Thyroid gland (tissue), 4 donors: ENCODE measurements around the gene DVL3. TPM values are rescaled to one million over a fixed set of nuclear protein-coding genes. Genes with fewer than 3 reads are reported as not detected.

Experiments used
- DNase-seq, 2 donors: peaks; one replicate each; pipeline ENCODE4 v3.0.0-alpha.2; 2019
- H3K27ac ChIP-seq, 3 donors: fragments of 200-600 bp; sonication (generic); 1 replicate in 2 of 3; 2 replicates in 1 of 3; pipeline ENCODE4 v1.5.1; 2016 to 2019; ENCODE audit warnings: mild to moderate bottlenecking in 1 of 3, moderate library complexity in 1 of 3
- H3K27me3 ChIP-seq: fragments of 200-600 bp; sonication (generic); one replicate; pipeline ENCODE4 v1.5.1; 2019
- H3K36me3 ChIP-seq, 2 donors: fragments of 200-600 bp; sonication (generic); one replicate each; pipeline ENCODE4 v1.5.1; 2016 to 2019
- H3K4me1 ChIP-seq, 2 donors: fragments of 200-600 bp; sonication (generic); one replicate each; pipeline ENCODE4 v1.5.1; 2017 to 2019
- H3K4me3 ChIP-seq, 3 donors: fragments of 200-600 bp; sonication (generic); replicated peaks in 1 of 3; 1 replicate in 2 of 3; 2 replicates in 1 of 3; pipeline ENCODE4 v1.5.1; 2016; ENCODE audit warnings: mild to moderate bottlenecking in 1 of 3
- H3K9me3 ChIP-seq: fragments of 200-600 bp; sonication (generic); one replicate; pipeline ENCODE4 v1.5.1; 2017
- CTCF ChIP-seq, 6 experiments: fragments of 200-600 bp in 3 of 6; fragments of 450-650 bp in 3 of 6; sonication (generic) in 3 of 6; IDR thresholded peaks; one replicate each; pipeline ENCODE4 v1.5.1; 2016 to 2019; ENCODE audit warnings: antibody characterized with exemption in 6 of 6, mild to moderate bottlenecking in 2 of 6, inconsistent platforms in 1 of 6, moderate library complexity in 1 of 6
- POLR2A ChIP-seq, 2 donors: fragments of 450-650 bp; IDR thresholded peaks; one replicate each; pipeline ENCODE4 v1.6.1; 2017; ENCODE audit warnings: antibody characterized with exemption in 2 of 2, mild to moderate bottlenecking in 2 of 2, moderate library complexity in 1 of 2
- WGBS, 2 donors: methylation state at CpG; one replicate each; pipeline ENCODE4 v1.1.5; 2017; 5-methylcytosine and 5-hydroxymethylcytosine counted together
- intact Hi-C: fragments of 100-400 bp; cut with DNase I; formaldehyde crosslinking; loops from one replicate; pipeline ENCODE4 v1.15.1; 2023
- total RNA-seq, 4 donors: library from RNA; depleted of rRNA; stranded (reverse); fragments of >200 nt; gene quantifications; one replicate each; pipeline ENCODE4 v1.2.3, GENCODE V29; 2016

DVL3 gene
- total RNA-seq, 4 donors from 2014 or later, result 48.2 to 137 (median 65.3) TPM

- Histone ChIP-seq H3K9me3 (no peaks in the 10 kb centered on the region), H3K36me3 (no peaks in the 10 kb centered on the region), H3K4me3 (no peak overlapping the region), H3K27ac (no peak overlapping the region), H3K4me1 (peaks cover 0 to 6% of the 10 kb centered on the region in 2 donors), H3K27me3 (no peaks in the 10 kb centered on the region)
- TF ChIP-seq POLR2A (IDR thresholded peaks at IDR 0.05) (no peak), CTCF (IDR thresholded peaks at IDR 0.05) (no peak)
- intact Hi-C loops, result no loop called here
- no peak for DNase-seq
- WGBS, 2 donors, result 88 to 91% methylated on average over 5 of the region's 5 CpGs
Measured at GRCh38 chr3:184211297-184211696, 56.1 kb downstream of the DVL3 start.

GRCh38 chr3:184211718-184212117 lies 56.5 kb downstream of the DVL3 start:
- TF ChIP-seq CTCF (IDR thresholded peaks at IDR 0.05) (no peak), POLR2A (IDR thresholded peaks at IDR 0.05) (no peak)
- no peak for DNase-seq
- no peak overlapping the region for H3K4me3 ChIP-seq
- H3K27me3 ChIP-seq, result no peaks in the 10 kb centered on the region
- H3K9me3 ChIP-seq, result no peaks in the 10 kb centered on the region
- WGBS, 2 donors, result 84 to 87% methylated on average over 5 of the region's 5 CpGs
- peaks cover 0 to 6% of the 10 kb centered on the region in 2 donors for H3K4me1 ChIP-seq
- no peaks in the 10 kb centered on the region for H3K36me3 ChIP-seq
- intact Hi-C loops, result no loop called here
- no peak overlapping the region for H3K27ac ChIP-seq

- intact Hi-C loops, result no loop called here
- H3K4me3 ChIP-seq, result no peak overlapping the region
- no peaks in the 10 kb centered on the region for H3K9me3 ChIP-seq
- no peak for TF ChIP-seq CTCF (IDR thresholded peaks at IDR 0.05)
- TF ChIP-seq POLR2A (IDR thresholded peaks at IDR 0.05), result no peak
- no peak for DNase-seq
- H3K27ac ChIP-seq, result no peak overlapping the region
- H3K36me3 ChIP-seq, result no peaks in the 10 kb centered on the region
- 61 to 64% methylated on average over 4 of the region's 4 CpGs for WGBS, 2 donors
- no peaks in the 10 kb centered on the region for H3K27me3 ChIP-seq
- no peaks in the 10 kb centered on the region for H3K4me1 ChIP-seq
Measured at GRCh38 chr3:184218814-184219213, 63.6 kb downstream of the DVL3 start.

GRCh38 chr3:184222521-184222920 lies 67.3 kb downstream of the DVL3 start:
- Histone ChIP-seq H3K27ac (no peak overlapping the region), H3K9me3 (no peaks in the 10 kb centered on the region), H3K27me3 (no peaks in the 10 kb centered on the region), H3K36me3 (no peaks in the 10 kb centered on the region), H3K4me1 (no peaks in the 10 kb centered on the region), H3K4me3 (no peak overlapping the region)
- no peak for TF ChIP-seq POLR2A (IDR thresholded peaks at IDR 0.05)
- TF ChIP-seq CTCF (IDR thresholded peaks at IDR 0.05), result no peak
- DNase-seq, result no peak
- 84% methylated on average over 3 of the region's 3 CpGs for WGBS, 2 donors
- intact Hi-C loops, result no loop called here

Other genes with a start within 250 kb of the DVL3 start
- 10 to 100 TPM; 12.2 to 24.3 (median 18.2) TPM for gene ABCC5, start 137.5 kb upstream of the DVL3 start, total RNA-seq
- not detected for gene HTR3D, start 123.6 kb upstream of the DVL3 start, total RNA-seq
- under 1 TPM in 1 of 4 donors, not detected in 3; 0.45 TPM for gene HTR3C, start 102.3 kb upstream of the DVL3 start, total RNA-seq
- gene HTR3E, start 58.3 kb upstream of the DVL3 start, total RNA-seq, result not detected
- gene EIF2B5, start 20.0 kb upstream of the DVL3 start, total RNA-seq, result 10 to 100 TPM; 27.9 to 46.5 (median 42.2) TPM
- 100 to 1,000 TPM; 180 to 302 (median 212) TPM for gene AP2M1, start 19.5 kb downstream of the DVL3 start, total RNA-seq
- gene ABCF3, start 30.8 kb downstream of the DVL3 start, total RNA-seq, result 10 to 100 TPM; 51.1 to 83.4 (median 72.6) TPM
- gene VWA5B2, start 74.2 kb downstream of the DVL3 start, total RNA-seq, result under 1 TPM in 3 of 4 donors, not detected in 1; 0.42 to 0.88 (median 0.45) TPM
- gene ALG3, start 93.6 kb downstream of the DVL3 start, total RNA-seq, result 10 to 100 TPM; 49.2 to 87.3 (median 66.8) TPM
- 10 to 100 TPM in 3 of 4 donors, 1 to 10 TPM in 1; 9.4 to 17.1 (median 13.5) TPM for gene EEF1AKMT4, start 94.3 kb downstream of the DVL3 start, total RNA-seq
- gene CAMK2N2, start 106.2 kb downstream of the DVL3 start, total RNA-seq, result not detected
- not detected for gene ECE2, start 120.6 kb downstream of the DVL3 start, total RNA-seq
- gene PSMD2, start 143.9 kb downstream of the DVL3 start, total RNA-seq, result 100 to 1,000 TPM; 136 to 320 (median 244) TPM
- gene EIF4G1, start 159.2 kb downstream of the DVL3 start, total RNA-seq, result 100 to 1,000 TPM; 206 to 418 (median 348) TPM
- 10 to 100 TPM; 19.2 to 35.1 (median 22.5) TPM for gene FAM131A, start 182.2 kb downstream of the DVL3 start, total RNA-seq
- 1 to 10 TPM; 4.3 to 7.6 (median 5.2) TPM for gene CLCN2, start 206.2 kb downstream of the DVL3 start, total RNA-seq
- gene POLR2H, start 206.3 kb downstream of the DVL3 start, total RNA-seq, result 100 to 1,000 TPM in 1 of 4 donors, 10 to 100 TPM in 3; 58.1 to 113 (median 85.6) TPM
- gene THPO, start 222.8 kb downstream of the DVL3 start, total RNA-seq, result under 1 TPM in 1 of 4 donors, not detected in 3; 0.13 TPM
- 10 to 100 TPM in 2 of 4 donors, 1 to 10 TPM in 2; 4.1 to 14.8 (median 8.0) TPM for gene CHRD, start 224.7 kb downstream of the DVL3 start, total RNA-seq